OCI-LY1 (cell line): ENCODE data around the gene SLC25A46.

ENCODE experiments used
- EZH2 ChIP-seq: fragments of 200-600 bp; sonication (generic), shearing (Covaris generic); IDR thresholded peaks from 2 replicates; pipeline ENCODE4 v1.8.0; 2017; ENCODE audit warnings: borderline replicate concordance, mixed run types, mild to moderate bottlenecking, antibody characterized with exemption, low read length, moderate library complexity, mixed read lengths
- TF ChIP-seq, protein P1 (sequence below): fragments of 200-600 bp; sonication (generic), shearing (Covaris generic); IDR thresholded peaks from 2 replicates; pipeline ENCODE4 v1.5.1; 2017; ENCODE audit warnings: mild to moderate bottlenecking, antibody characterized with exemption, low read length, moderate library complexity, mixed read lengths

DNA sequence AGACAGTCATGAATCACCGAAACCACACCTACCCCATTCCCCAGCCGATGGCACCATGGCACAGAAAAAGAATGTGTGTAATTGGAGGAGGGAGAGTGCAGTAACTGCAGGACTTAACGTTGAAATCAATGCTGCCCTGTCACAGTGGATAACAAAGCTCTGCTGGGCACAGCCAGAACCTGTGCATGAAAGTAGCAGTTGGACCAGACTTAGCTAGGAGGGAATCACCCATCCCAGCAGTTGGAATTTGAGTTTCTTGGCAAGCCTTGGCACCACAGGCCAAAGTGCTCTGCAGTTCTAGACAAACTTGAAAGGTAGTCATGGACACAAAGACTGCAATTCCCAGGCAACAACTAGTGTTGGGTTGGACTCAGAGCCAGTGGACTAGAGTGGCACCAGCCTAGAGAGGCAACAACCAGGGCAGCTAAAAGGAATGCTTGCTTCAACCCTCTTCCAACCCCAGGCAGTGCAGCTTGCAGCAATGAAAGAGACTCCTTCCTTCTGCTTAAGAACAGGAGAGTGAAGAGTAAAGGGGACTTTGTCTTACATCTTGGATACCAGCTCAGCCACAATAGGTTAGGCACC lies 31.5 kb upstream of the SLC25A46 start:
- TF ChIP-seq, protein P1, sequence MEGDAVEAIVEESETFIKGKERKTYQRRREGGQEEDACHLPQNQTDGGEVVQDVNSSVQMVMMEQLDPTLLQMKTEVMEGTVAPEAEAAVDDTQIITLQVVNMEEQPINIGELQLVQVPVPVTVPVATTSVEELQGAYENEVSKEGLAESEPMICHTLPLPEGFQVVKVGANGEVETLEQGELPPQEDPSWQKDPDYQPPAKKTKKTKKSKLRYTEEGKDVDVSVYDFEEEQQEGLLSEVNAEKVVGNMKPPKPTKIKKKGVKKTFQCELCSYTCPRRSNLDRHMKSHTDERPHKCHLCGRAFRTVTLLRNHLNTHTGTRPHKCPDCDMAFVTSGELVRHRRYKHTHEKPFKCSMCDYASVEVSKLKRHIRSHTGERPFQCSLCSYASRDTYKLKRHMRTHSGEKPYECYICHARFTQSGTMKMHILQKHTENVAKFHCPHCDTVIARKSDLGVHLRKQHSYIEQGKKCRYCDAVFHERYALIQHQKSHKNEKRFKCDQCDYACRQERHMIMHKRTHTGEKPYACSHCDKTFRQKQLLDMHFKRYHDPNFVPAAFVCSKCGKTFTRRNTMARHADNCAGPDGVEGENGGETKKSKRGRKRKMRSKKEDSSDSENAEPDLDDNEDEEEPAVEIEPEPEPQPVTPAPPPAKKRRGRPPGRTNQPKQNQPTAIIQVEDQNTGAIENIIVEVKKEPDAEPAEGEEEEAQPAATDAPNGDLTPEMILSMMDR, result no peak
- no peak for TF ChIP-seq EZH2
